AG20443 (cell line): ENCODE measurements around the gene NFATC2.
"Not testable (repeated sequence)": the region's sequence is repeated elsewhere in the genome, so short reads cannot be mapped to it uniquely, and the experiment has no call there.

Source experiments
- DNase-seq: peaks from one replicate; pipeline ENCODE4 v3.0.0; 2012; ENCODE audit warnings: low spot score, mixed read lengths

NFATC2 gene

GRCh38 chr20:51354191-51354768 is 188.2 kb downstream of the NFATC2 start:
- peak; percentile 37 for DNase-seq

GRCh38 chr20:51353491-51353890 is 189.0 kb downstream of the NFATC2 start:
- DNase-seq = no peak

GRCh38 chr20:51352791-51353190 is 189.7 kb downstream of the NFATC2 start:
- no peak for DNase-seq

- DNase-seq = peak; percentile 49
Observed at GRCh38 chr20:51350941-51351631, 191.4 kb downstream of the NFATC2 start.

- DNase-seq = no peak
Observed at GRCh38 chr20:51348876-51349275, 193.6 kb downstream of the NFATC2 start.

GRCh38 chr20:51347831-51348230 is 194.7 kb downstream of the NFATC2 start:
- DNase-seq = no peak

- DNase-seq = peak; percentile 48
Observed at GRCh38 chr20:51346686-51347485, 195.6 kb downstream of the NFATC2 start.

GRCh38 chr20:51345601-51346101 is 196.9 kb downstream of the NFATC2 start:
- DNase-seq = peak; percentile 89

- not testable (repeated sequence) for DNase-seq
Observed at GRCh38 chr20:51343802-51344201, 198.7 kb downstream of the NFATC2 start.

- DNase-seq = no peak
Observed at GRCh38 chr20:51342510-51343236, 199.8 kb downstream of the NFATC2 start.

GRCh38 chr20:51341581-51341980 is 200.9 kb downstream of the NFATC2 start:
- DNase-seq = no peak

- no peak for DNase-seq
Observed at GRCh38 chr20:51340451-51340840, 202.1 kb downstream of the NFATC2 start.

GRCh38 chr20:51339721-51340450 is 202.6 kb downstream of the NFATC2 start:
- DNase-seq = no peak

GRCh38 chr20:51338692-51339440 is 203.7 kb downstream of the NFATC2 start:
- no peak for DNase-seq

GRCh38 chr20:51337126-51337805 is 205.3 kb downstream of the NFATC2 start:
- DNase-seq = no peak
